Activated B cell treated with CpG ODN at 0.5 μM for 24 hours (primary cell): ENCODE results near the gene FNDC3A. TPM values are rescaled to one million over a fixed set of nuclear protein-coding genes. Genes with fewer than 3 reads are reported as not detected.
A peak's percentile ranks its signal among the peaks of the same experiment; 100 is the strongest.
"Not testable (repeated sequence)": the region's sequence is repeated elsewhere in the genome, so short reads cannot be mapped to it uniquely, and the experiment has no call there.

Experiments used
- ATAC-seq: fragments of 200-7000 bp; cut with Tn5 transposase; one replicate; pipeline ENCODE4 v1.10.0; 2021; ENCODE audit warnings: low read depth, mild to moderate bottlenecking, moderate library complexity
- CTCF ChIA-PET: fragments of 350-600 bp; sonication (Branson Sonifier 250); formaldehyde crosslinking; loops from one replicate; lab custom pipeline; 2021; ENCODE audit warnings: antibody characterized with exemption; lab: Charles Lee
- POLR2A ChIA-PET: fragments of 350-600 bp; sonication (Branson Sonifier 250); formaldehyde crosslinking; loops from one replicate; lab custom pipeline; 2021; ENCODE audit warnings: antibody characterized with exemption; lab: Charles Lee
- DNase-seq: peaks from one replicate; pipeline ENCODE4 v3.0.0; 2022
- H3K27ac Mint-ChIP-seq: one replicate; pipeline ENCODE4 v1.8.0; 2020; ENCODE audit warnings: mixed read lengths
- H3K27me3 Mint-ChIP-seq: one replicate; pipeline ENCODE4 v1.8.0; 2021; ENCODE audit warnings: mixed read lengths
- H3K36me3 Mint-ChIP-seq: one replicate; pipeline ENCODE4 v1.8.0; 2021; ENCODE audit warnings: low read depth, mixed read lengths
- H3K4me1 Mint-ChIP-seq: one replicate; pipeline ENCODE4 v1.8.0; 2021; ENCODE audit warnings: mixed read lengths
- H3K4me3 Mint-ChIP-seq: one replicate; pipeline ENCODE4 v1.8.0; 2020; ENCODE audit warnings: mild to moderate bottlenecking, mixed read lengths
- H3K9me3 Mint-ChIP-seq: one replicate; pipeline ENCODE4 v1.8.0; 2020; ENCODE audit warnings: mixed read lengths
- intact Hi-C: fragments of 100-400 bp; cut with micrococcal nuclease; formaldehyde crosslinking; loops from one replicate; pipeline ENCODE4 v1.15.1; 2024
- total RNA-seq: library from RNA; stranded (reverse); gene quantifications from 2 replicates; pipeline ENCODE4 v1.2.3, GENCODE V29; 2022
- TF ChIP-seq, protein P1 (sequence below): fragments of 200-600 bp; IDR thresholded peaks from one replicate; pipeline ENCODE4 v1.8.0; 2022; ENCODE audit warnings: antibody characterized with exemption, mild to moderate bottlenecking

FNDC3A gene
- total RNA-seq, 1 donor from 2014 or later: 34.1 TPM

DNA sequence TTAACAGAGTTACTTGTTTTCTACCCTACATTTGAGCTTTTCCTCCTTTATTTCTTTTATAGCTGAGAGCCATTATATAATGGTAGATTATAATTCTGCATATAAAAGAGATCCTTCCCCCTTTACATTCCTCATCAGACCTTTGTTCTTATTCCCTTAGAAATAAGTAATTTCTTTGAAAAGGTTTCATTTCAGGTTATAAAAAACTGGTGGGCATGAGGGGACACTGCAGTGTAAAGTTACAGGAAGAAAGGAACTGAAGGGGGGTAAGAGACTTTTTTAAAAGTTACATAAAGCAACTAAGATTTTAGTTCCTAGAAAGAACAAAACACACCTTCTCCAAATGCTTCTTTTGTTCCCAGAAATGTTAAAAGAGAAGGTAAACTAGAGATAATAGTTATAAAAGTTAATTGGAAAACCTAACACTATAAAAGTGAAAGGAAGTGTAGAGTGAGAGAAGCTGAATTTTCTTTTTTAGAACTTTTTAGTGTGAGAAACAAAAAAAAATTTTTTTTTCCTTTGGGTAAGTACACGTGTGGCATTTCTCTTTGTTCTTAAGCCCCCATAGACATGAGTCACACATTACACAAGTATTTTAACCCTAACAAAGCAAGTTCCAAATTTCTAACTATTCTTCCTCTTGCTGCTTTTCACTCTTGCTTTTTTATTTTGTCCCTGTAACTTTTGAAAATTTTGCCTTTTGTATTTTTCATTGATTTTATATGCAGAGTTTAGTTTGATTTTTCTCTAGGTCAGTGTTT, 138.0 kb downstream of the FNDC3A start:
- intact Hi-C loops: no loop called here
- ATAC-seq (no peak), DNase-seq (no peak)
- H3K4me3 Mint-ChIP-seq: no peak overlapping the region
- H3K27me3 Mint-ChIP-seq: no peaks in the 10 kb centered on the region
- H3K36me3 Mint-ChIP-seq: peaks cover 42% of the 10 kb centered on the region
- ChIA-PET CTCF (no interaction called here), POLR2A (interaction anchor here (0.6 to 0.7 kb wide), 2 partner anchors 84 to 167 kb away, joined by 3 to 4 read pairs; no protein-coding TSS in a partner anchor)
- peaks cover 19% of the 10 kb centered on the region for H3K4me1 Mint-ChIP-seq
- peak overlapping the region; percentile 30 for H3K27ac Mint-ChIP-seq
- TF ChIP-seq, protein P1, sequence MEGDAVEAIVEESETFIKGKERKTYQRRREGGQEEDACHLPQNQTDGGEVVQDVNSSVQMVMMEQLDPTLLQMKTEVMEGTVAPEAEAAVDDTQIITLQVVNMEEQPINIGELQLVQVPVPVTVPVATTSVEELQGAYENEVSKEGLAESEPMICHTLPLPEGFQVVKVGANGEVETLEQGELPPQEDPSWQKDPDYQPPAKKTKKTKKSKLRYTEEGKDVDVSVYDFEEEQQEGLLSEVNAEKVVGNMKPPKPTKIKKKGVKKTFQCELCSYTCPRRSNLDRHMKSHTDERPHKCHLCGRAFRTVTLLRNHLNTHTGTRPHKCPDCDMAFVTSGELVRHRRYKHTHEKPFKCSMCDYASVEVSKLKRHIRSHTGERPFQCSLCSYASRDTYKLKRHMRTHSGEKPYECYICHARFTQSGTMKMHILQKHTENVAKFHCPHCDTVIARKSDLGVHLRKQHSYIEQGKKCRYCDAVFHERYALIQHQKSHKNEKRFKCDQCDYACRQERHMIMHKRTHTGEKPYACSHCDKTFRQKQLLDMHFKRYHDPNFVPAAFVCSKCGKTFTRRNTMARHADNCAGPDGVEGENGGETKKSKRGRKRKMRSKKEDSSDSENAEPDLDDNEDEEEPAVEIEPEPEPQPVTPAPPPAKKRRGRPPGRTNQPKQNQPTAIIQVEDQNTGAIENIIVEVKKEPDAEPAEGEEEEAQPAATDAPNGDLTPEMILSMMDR: no peak
- no peaks in the 10 kb centered on the region for H3K9me3 Mint-ChIP-seq

DNA sequence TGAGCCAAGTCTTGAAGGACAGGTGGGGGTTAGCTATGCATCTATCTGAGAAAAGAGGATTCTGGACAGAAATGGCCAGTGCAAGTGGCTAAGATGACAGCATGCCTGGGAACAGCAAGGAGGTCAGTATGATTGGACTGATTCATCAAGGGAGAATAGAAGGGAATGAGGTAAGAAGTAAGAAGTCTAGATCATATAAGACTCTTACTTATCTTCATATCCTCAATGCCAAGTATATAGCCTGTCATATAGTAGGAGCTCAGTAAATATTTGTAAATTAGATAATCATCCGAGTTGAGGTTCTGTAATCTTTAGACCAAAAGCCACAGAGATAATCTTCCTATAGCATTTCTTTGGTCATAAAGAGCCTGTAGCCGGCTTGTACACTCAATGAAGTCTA, 141.2 kb downstream of the FNDC3A start:
- no peak overlapping the region for H3K27ac Mint-ChIP-seq
- intact Hi-C loops: no loop called here
- ATAC-seq: no peak
- peaks cover 8% of the 10 kb centered on the region for H3K4me1 Mint-ChIP-seq
- peaks cover 62% of the 10 kb centered on the region for H3K36me3 Mint-ChIP-seq
- ChIA-PET POLR2A (no interaction called here), CTCF (no interaction called here)
- no peak for DNase-seq
- H3K9me3 Mint-ChIP-seq: no peaks in the 10 kb centered on the region
- no peaks in the 10 kb centered on the region for H3K27me3 Mint-ChIP-seq
- no peak overlapping the region for H3K4me3 Mint-ChIP-seq
- TF ChIP-seq, protein P1: no peak

DNA sequence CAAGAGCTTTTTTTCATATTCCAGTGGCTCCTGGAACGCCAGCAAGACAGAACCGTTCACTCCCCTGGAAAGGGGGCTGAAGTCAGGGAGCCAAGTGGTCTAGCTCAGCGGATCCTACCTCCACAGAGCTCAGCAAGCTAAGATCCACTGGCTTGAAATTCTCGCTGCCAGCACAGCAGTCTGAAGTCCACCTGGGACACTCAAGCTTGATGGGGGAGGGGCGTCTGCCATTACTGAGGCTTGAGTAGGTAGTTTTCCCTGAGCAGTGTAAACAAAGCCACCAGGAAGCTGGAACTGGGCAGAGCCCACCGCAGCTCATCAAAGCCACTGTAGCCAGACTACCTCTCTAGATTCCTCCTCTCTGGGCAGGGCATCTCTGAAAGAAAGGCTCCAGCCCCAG, 142.7 kb downstream of the FNDC3A start:
- H3K27ac Mint-ChIP-seq, H3K4me3 Mint-ChIP-seq, H3K4me1 Mint-ChIP-seq, intact Hi-C loops, H3K9me3 Mint-ChIP-seq, DNase-seq, ATAC-seq, H3K27me3 Mint-ChIP-seq, CTCF ChIA-PET, POLR2A ChIA-PET: not testable (repeated sequence)
- peaks cover 65% of the 10 kb centered on the region for H3K36me3 Mint-ChIP-seq

DNA sequence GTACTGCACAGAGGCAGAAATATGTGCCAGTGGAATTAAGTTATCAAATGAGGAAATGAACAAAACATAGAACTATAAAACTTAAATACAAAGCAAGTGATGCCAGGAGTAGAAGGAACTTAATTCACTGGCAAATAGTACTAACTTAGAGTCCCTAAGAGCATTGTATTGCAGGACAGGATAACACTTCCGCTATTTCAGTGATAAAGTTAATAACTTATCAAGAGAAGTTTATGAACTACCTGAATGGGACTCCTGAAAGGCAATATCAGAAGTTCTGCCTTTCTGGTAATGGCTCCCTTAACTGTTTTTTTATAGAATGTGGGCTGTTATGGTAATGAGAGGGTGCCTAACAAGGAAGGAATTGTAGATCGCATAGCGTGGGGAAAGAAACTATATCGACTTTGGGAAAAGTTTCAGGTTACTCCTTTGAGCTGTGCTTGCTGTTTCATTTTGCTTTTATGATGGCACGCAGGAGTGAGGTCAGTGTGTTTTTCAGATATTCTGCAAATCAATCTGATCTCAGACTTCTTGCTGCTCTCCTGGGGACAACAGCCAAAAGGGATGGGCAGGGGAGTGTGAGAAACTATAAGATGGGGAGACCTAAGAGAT, 149.1 kb downstream of the FNDC3A start:
- DNase-seq (no peak), ATAC-seq (no peak)
- Mint-ChIP-seq H3K4me1 (peaks cover 6% of the 10 kb centered on the region), H3K4me3 (no peak overlapping the region), H3K27me3 (no peaks in the 10 kb centered on the region), H3K36me3 (peaks cover 22% of the 10 kb centered on the region), H3K27ac (peak overlapping the region; percentile 25), H3K9me3 (no peaks in the 10 kb centered on the region)
- intact Hi-C loops: no loop called here
- TF ChIP-seq, protein P1: no peak
- CTCF ChIA-PET: no interaction called here
- POLR2A ChIA-PET: no interaction called here

DNA sequence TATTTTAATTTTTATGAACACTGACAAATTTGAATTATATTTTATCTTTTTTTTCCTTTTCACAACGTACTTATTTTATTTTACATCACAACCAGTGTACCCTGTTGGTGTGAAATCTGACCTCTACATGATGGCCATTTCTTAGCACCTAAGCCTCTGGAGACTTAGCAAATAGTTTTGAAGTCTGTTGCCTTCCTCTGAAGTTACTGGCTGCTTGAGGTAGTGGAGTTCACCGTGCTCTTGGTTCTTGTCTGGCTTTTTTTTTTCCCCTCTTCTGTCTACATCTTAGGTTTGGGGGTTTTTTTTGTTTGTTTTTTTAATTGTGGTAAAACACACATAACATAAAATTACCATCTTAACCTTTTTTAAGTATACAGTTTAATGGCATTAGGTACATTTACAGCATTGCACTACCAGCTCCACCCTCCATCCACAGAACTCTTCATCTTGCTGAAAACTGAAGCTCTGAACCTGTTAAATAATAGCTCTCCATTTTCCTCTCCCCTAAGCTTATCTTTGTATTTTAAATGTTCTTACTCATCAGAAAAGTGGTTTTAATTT, 150.3 kb downstream of the FNDC3A start:
- no peak overlapping the region for H3K4me3 Mint-ChIP-seq
- POLR2A ChIA-PET: no interaction called here
- CTCF ChIA-PET: no interaction called here
- no peak overlapping the region for H3K27ac Mint-ChIP-seq
- no peaks in the 10 kb centered on the region for H3K27me3 Mint-ChIP-seq
- peaks cover 6% of the 10 kb centered on the region for H3K4me1 Mint-ChIP-seq
- TF ChIP-seq, protein P1: no peak
- peaks cover 21% of the 10 kb centered on the region for H3K36me3 Mint-ChIP-seq
- DNase-seq (no peak), ATAC-seq (no peak)
- no peaks in the 10 kb centered on the region for H3K9me3 Mint-ChIP-seq
- intact Hi-C loops: no loop called here
